Heart left ventricle (tissue), 16 donors: ENCODE data around the gene APOB. TPM values are rescaled to one million over a fixed set of nuclear protein-coding genes. Genes with fewer than 3 reads are reported as not detected.
A peak's percentile ranks its signal among the peaks of the same experiment; 100 is the strongest.

Experiments
- ATAC-seq, 4 donors: fragments of 200-7000 bp; cut with Tn5 transposase; one replicate each; pipeline ENCODE4 v1.9.1; 2020 to 2022; ENCODE audit warnings: moderate library complexity in 4 of 4, mild to moderate bottlenecking in 3 of 4, moderate number of reproducible peaks in 1 of 4
- DNase-seq, 5 donors: peaks; one replicate each; pipeline ENCODE4 v3.0.0-alpha.2; 2020
- H3K27ac ChIP-seq, 12 donors: fragments of 200-600 bp; sonication (generic) in 4 of 12; one replicate each; pipeline versions ENCODE4 v1.5.0 to v1.8.0; 2016 to 2022; ENCODE audit warnings: mild to moderate bottlenecking in 2 of 12
- H3K27me3 ChIP-seq, 9 donors: fragments of 200-600 bp; sonication (generic) in 2 of 9; one replicate each; pipeline versions ENCODE4 v1.5.1 to v1.8.0; 2016 to 2022; ENCODE audit warnings: mild to moderate bottlenecking in 3 of 9
- H3K36me3 ChIP-seq, 9 donors: fragments of 200-600 bp; sonication (generic) in 2 of 9; one replicate each; pipeline versions ENCODE4 v1.5.0 to v1.8.0; 2018 to 2022; ENCODE audit warnings: mild to moderate bottlenecking in 2 of 9
- H3K4me1 ChIP-seq, 12 donors: fragments of 200-600 bp; sonication (generic) in 4 of 12; one replicate each; pipeline versions ENCODE4 v1.5.0 to v1.8.0; 2016 to 2022; ENCODE audit warnings: mild to moderate bottlenecking in 3 of 12
- H3K4me3 ChIP-seq, 12 donors: fragments of 200-600 bp; sonication (generic) in 4 of 12; one replicate each; pipeline versions ENCODE4 v1.5.0 to v1.8.0; 2017 to 2022; ENCODE audit warnings: mild to moderate bottlenecking in 9 of 12, moderate library complexity in 4 of 12
- H3K9me3 ChIP-seq, 12 donors: fragments of 200-600 bp; sonication (generic) in 4 of 12; one replicate each; pipeline versions ENCODE4 v1.5.0 to v1.8.0; 2016 to 2022; ENCODE audit warnings: mild to moderate bottlenecking in 1 of 12
- CTCF ChIP-seq, 12 donors: fragments of 200-600 bp; sonication (generic) in 4 of 12; IDR thresholded peaks; one replicate each; pipeline versions ENCODE4 v1.5.0 to v1.8.0; 2018 to 2022; ENCODE audit warnings: antibody characterized with exemption in 12 of 12, mild to moderate bottlenecking in 5 of 12
- POLR2A ChIP-seq, 2 donors: fragments of 450-650 bp; IDR thresholded peaks; one replicate each; pipeline ENCODE4 v1.6.1; 2017; ENCODE audit warnings: antibody characterized with exemption in 2 of 2, mild to moderate bottlenecking in 2 of 2, moderate library complexity in 2 of 2
- WGBS, 4 donors: extraction: QIAGEN DNeasy Blood & Tissue Kit in 2 of 4; methylation state at CpG; one replicate each; pipeline versions ENCODE4 v1.1.5 to v1.1.7; 2013 to 2018; 5-methylcytosine and 5-hydroxymethylcytosine counted together
- intact Hi-C, 10 donors: fragments of 100-400 bp; cut with DNase I; formaldehyde crosslinking; loops; one replicate each; pipeline versions ENCODE4 v1.11.1 to v1.14.2; 2022
- polyA plus RNA-seq, 2 donors: library from polyadenylated mRNA; stranded (reverse); fragments of 200-250 nt; gene quantifications; one replicate each; pipeline ENCODE4 v1.2.3, GENCODE V29; 2013
- total RNA-seq, 9 donors: library from RNA; depleted of rRNA in 2 of 9; stranded (reverse); fragments of >200 nt in 2 of 9; fragmentation: NEBNext Ultra II Directional in 3 of 9; extraction: Animal tissue kit (Norgen Biotek cat#: 25700) in 3 of 9; gene quantifications; one replicate each; pipeline versions ENCODE4 v1.1.0 to v1.2.4, GENCODE V29; 2016 to 2023
- donor health status: ischemic (EF 13 %, LVEDD 7.1; RV severe dilation, severe dysfunction).
- donor health status: healthy with polysubstance abuse.
- donor health status: DM: no; HTN: yes; CAD: no.
- donor health status: DM: no; HTN: no; CAD: no.
- donor health status: ischemic (EF 25% LVEDD 6.9; RV normal size, moderate dysfunction).
- donor health status: ischemic (EF 25% LVEDD 5.7; RV mildly dilated, moderate dysfunction).
- donor health status: healthy.
- donor health status: DM: yes; HTN: yes; CAD: no.
- donor health status: ischemic (EF 35%, LVEDD 5.7; RV mildly dilated, moderate dysfunction).
- donor health status: nonischemic (EF 11% LVEDD 7.7; RV severe dilation, severe dysfunction).
- donor health status: DM: yes; HTN: yes; CAD: no.
- donor health status: PGD.
- donor health status: ischemic (EF 29% LVEDD 5.4; RV normal size, mild dysfunction).
- donor health status: nonischemic (EF 23%, LVEDD 6.1; RV moderate dilation, normal function).

Gene APOB
- total and polyA plus RNA-seq, 11 donors, result 0.72 to 55.6 (median 11.3) TPM

- H3K4me3 ChIP-seq, result no peak overlapping the region
- peaks cover 0 to 9% (median 0%) of the 10 kb centered on the region in 9 donors for H3K36me3 ChIP-seq
- DNase-seq (no peak), ATAC-seq (no peak)
- H3K27ac ChIP-seq, result no peak overlapping the region
- no peaks in the 10 kb centered on the region for H3K4me1 ChIP-seq
- no peaks in the 10 kb centered on the region for H3K9me3 ChIP-seq
- intact Hi-C loops, result no loop called here
- no peaks in the 10 kb centered on the region for H3K27me3 ChIP-seq
- no peak for TF ChIP-seq POLR2A (IDR thresholded peaks at IDR 0.05)
- no peak for TF ChIP-seq CTCF (IDR thresholded peaks at IDR 0.05)
- 83 to 88% (median 85%) methylated on average over 4 of the region's 4 CpGs for WGBS, 4 donors
Measured at GRCh38 chr2:21028021-21028947, 15.6 kb downstream of the APOB start.

- no peak overlapping the region for H3K27ac ChIP-seq
Measured at GRCh38 chr2:21026479-21027282, 17.2 kb downstream of the APOB start.

GRCh38 chr2:21025690-21026478, 18.0 kb downstream of the APOB start:
- Histone ChIP-seq H3K27me3 (no peaks in the 10 kb centered on the region), H3K9me3 (no peaks in the 10 kb centered on the region), H3K4me1 (no peaks in the 10 kb centered on the region), H3K36me3 (peaks cover 0 to 9% (median 0%) of the 10 kb centered on the region in 9 donors), H3K27ac (no peak overlapping the region), H3K4me3 (no peak overlapping the region)
- intact Hi-C loops, result no loop called here
- WGBS, 4 donors, result 83 to 87% (median 84%) methylated on average over 11 of the region's 11 CpGs
- ATAC-seq (peak in 2 of 4 donors; percentile 62 to 65), DNase-seq (no peak)
- TF ChIP-seq CTCF (IDR thresholded peaks at IDR 0.05) (no peak), POLR2A (IDR thresholded peaks at IDR 0.05) (no peak)

More at GRCh38 chr2:21026479-21027282, 17.2 kb downstream of the APOB start:
- no peaks in the 10 kb centered on the region for H3K4me1 ChIP-seq
- no peak overlapping the region for H3K4me3 ChIP-seq
- H3K36me3 ChIP-seq, result peaks cover 0 to 9% (median 0%) of the 10 kb centered on the region in 9 donors
- ATAC-seq (no peak), DNase-seq (no peak)
- no peaks in the 10 kb centered on the region for H3K27me3 ChIP-seq
- intact Hi-C loops, result no loop called here
- H3K9me3 ChIP-seq, result no peaks in the 10 kb centered on the region
- TF ChIP-seq CTCF (IDR thresholded peaks at IDR 0.05) (no peak), POLR2A (IDR thresholded peaks at IDR 0.05) (no peak)
